ENCODE measurements around the gene MED12L.

- TF ChIP-seq CTCF (IDR thresholded peaks at IDR 0.05; ENCODE audit: low read length) (no peak), EZH2 (optimal IDR thresholded peaks at IDR 0.05; ENCODE audit: low read depth, low read length) (no peak)
Observed at GRCh38 chr3:151052346-151052745, 33.1 kb upstream of the MED12L start.
